DND-41 (cell line): Measurements from ENCODE around the gene CDC123.

Experiments used
- ATAC-seq: fragments of 200-7000 bp; cut with Tn5 transposase; 3 replicates; pipeline ENCODE4 v1.9.1; 2021; ENCODE audit warnings: low read depth; ENCODE audit not compliant: insufficient read depth
- DNase-seq: peaks from one replicate; pipeline ENCODE4 v3.0.0-alpha.2; 2020
- H2AFZ ChIP-seq: 2 replicates; pipeline ENCODE4 v1.6.0; 2012; ENCODE audit warnings: low read depth, low read length
- H3K27ac ChIP-seq: 2 replicates; pipeline ENCODE4 v1.5.1; 2012; ENCODE audit warnings: low read length, inconsistent platforms
- H3K27me3 ChIP-seq: fragments of 200-600 bp; sonication (generic); 2 replicates; pipeline ENCODE4 v1.6.0; 2012; ENCODE audit warnings: low read length, mild to moderate bottlenecking, inconsistent platforms; ENCODE audit not compliant: insufficient read depth, poor library complexity
- H3K36me3 ChIP-seq: 2 replicates; pipeline ENCODE4 v1.5.1; 2012; ENCODE audit warnings: low read length, inconsistent platforms; ENCODE audit not compliant: insufficient read depth
- H3K4me1 ChIP-seq: 2 replicates; pipeline ENCODE4 v1.5.1; 2012; ENCODE audit warnings: mild to moderate bottlenecking, low read length; ENCODE audit not compliant: insufficient read depth
- H3K4me2 ChIP-seq: 2 replicates; pipeline ENCODE4 v1.6.0; 2012; ENCODE audit warnings: mild to moderate bottlenecking, moderate library complexity, low read length, inconsistent platforms; ENCODE audit not compliant: insufficient read depth
- H3K4me3 ChIP-seq, 2 experiments: fragments of 200-600 bp in 1 of 2; shearing (Covaris generic) in 1 of 2; 2 replicates each; pipeline ENCODE4 v1.5.1; 2012 to 2016; ENCODE audit warnings: inconsistent platforms in 2 of 2, low read length in 2 of 2, mild to moderate bottlenecking in 2 of 2, low read depth in 1 of 2, moderate library complexity in 1 of 2
- H3K79me2 ChIP-seq: 2 replicates; pipeline ENCODE4 v1.6.0; 2012; ENCODE audit warnings: low read length, inconsistent platforms; ENCODE audit not compliant: insufficient read depth
- H3K9ac ChIP-seq: 2 replicates; pipeline ENCODE4 v1.6.0; 2012; ENCODE audit warnings: low read depth, mild to moderate bottlenecking, inconsistent platforms, low read length, moderate library complexity
- H3K9me3 ChIP-seq: 2 replicates; pipeline ENCODE4 v1.5.1; 2012; ENCODE audit warnings: low read length, moderate library complexity, mild to moderate bottlenecking, inconsistent platforms; ENCODE audit not compliant: insufficient read depth, severe bottlenecking
- H4K20me1 ChIP-seq: 2 replicates; pipeline ENCODE4 v1.6.0; 2012; ENCODE audit warnings: low read length; ENCODE audit not compliant: insufficient read depth
- EZH2 ChIP-seq: IDR thresholded peaks from 3 replicates; pipeline ENCODE4 v1.6.1; 2012; ENCODE audit warnings: borderline replicate concordance, low read depth, mild to moderate bottlenecking, moderate library complexity, low read length, inconsistent platforms; ENCODE audit not compliant: severe bottlenecking
- TF ChIP-seq, protein P1 (sequence below): IDR thresholded peaks from 2 replicates; pipeline ENCODE4 v1.5.1; 2012; ENCODE audit warnings: borderline replicate concordance, low read length, moderate library complexity, mild to moderate bottlenecking; ENCODE audit not compliant: poor library complexity, severe bottlenecking; ENCODE audit errors: extremely low read depth

The CDC123 gene

DNA sequence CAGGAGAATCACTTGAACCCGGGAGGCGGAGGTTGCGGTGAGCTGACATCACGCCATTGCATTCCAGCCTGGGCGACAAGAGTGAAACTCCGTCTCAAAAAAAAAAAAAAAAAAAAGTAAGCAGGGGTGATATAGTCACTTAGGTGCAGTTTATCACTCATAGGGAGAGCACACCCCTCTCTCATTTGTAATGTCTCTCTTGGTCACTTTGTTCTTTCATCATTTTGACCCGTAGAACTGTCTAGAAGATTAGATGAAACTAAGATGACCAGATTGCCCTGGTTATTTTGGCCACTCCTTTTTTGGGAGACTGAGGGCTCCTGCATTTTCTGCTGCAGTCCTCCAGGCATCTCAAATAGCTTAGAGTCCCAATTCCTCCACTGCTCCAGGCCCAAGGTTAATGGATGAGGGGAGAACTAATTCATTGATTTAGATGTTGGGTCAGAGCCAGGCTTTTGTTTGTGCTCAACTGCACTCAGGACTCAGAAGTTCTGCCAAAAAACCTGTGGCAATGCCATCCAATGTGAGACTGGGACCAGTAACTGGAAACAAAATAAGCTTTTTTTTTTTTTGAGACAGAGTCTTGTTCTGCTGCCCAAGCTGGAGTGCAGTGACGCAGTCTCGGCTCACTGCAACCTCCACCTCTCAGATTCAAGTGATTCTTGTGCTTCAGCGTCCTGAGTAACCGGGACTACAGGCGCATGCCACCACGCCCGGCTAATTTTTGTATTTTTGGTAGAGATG is 103.4 kb downstream of the CDC123 start:
- no peak overlapping the region for H3K4me3 ChIP-seq
- H3K27ac ChIP-seq: no peak overlapping the region
- H3K27me3 ChIP-seq: no peaks in the 10 kb centered on the region
- no peaks in the 10 kb centered on the region for H3K9me3 ChIP-seq
- no peaks in the 10 kb centered on the region for H3K79me2 ChIP-seq
- ATAC-seq (no peak), DNase-seq (no peak)
- H3K4me2 ChIP-seq: no peak overlapping the region
- no peak overlapping the region for H3K9ac ChIP-seq
- no peaks in the 10 kb centered on the region for H3K4me1 ChIP-seq
- H2AFZ ChIP-seq: no peak overlapping the region
- no peaks in the 10 kb centered on the region for H3K36me3 ChIP-seq
- H4K20me1 ChIP-seq: no peaks in the 10 kb centered on the region
- no peak for TF ChIP-seq EZH2
- TF ChIP-seq, protein P1, sequence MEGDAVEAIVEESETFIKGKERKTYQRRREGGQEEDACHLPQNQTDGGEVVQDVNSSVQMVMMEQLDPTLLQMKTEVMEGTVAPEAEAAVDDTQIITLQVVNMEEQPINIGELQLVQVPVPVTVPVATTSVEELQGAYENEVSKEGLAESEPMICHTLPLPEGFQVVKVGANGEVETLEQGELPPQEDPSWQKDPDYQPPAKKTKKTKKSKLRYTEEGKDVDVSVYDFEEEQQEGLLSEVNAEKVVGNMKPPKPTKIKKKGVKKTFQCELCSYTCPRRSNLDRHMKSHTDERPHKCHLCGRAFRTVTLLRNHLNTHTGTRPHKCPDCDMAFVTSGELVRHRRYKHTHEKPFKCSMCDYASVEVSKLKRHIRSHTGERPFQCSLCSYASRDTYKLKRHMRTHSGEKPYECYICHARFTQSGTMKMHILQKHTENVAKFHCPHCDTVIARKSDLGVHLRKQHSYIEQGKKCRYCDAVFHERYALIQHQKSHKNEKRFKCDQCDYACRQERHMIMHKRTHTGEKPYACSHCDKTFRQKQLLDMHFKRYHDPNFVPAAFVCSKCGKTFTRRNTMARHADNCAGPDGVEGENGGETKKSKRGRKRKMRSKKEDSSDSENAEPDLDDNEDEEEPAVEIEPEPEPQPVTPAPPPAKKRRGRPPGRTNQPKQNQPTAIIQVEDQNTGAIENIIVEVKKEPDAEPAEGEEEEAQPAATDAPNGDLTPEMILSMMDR: no peak
